Muscle of arm (tissue), 14 donors: ENCODE measurements around the gene FAM156B. TPM values are rescaled to one million over a fixed set of nuclear protein-coding genes. Genes with fewer than 3 reads are reported as not detected.
"Not testable (repeated sequence)": the region's sequence is repeated elsewhere in the genome, so short reads cannot be mapped to it uniquely, and the experiment has no call there.

ENCODE experiments used
- DNase-seq: peaks from one replicate; pipeline ENCODE4 v3.0.0-alpha.2; 2013
- long read RNA-seq, 11 donors: transcript quantifications; one replicate each; lab custom pipeline, GENCODE V29; 2026
- polyA plus RNA-seq, 12 donors: library from polyadenylated mRNA; unstranded; fragments of 120-200 nt; gene quantifications; one replicate each; pipeline ENCODE4 v1.2.1, GENCODE V29; 2013; ENCODE audit not compliant: insufficient read length in 12 of 12

FAM156B gene
- polyA plus RNA-seq: 10 to 100 TPM in 10 of 12 donors, not detected in 2; 11.0 to 19.6 (median 15.3) TPM
- long read RNA-seq, donor 1, partial matches to known transcripts: 0 of 2 reads
- long read RNA-seq, donor 1, other reads (novel, unspliced or antisense): 0 of 2 reads
- long read RNA-seq, donor 2, partial matches to known transcripts: 0 of 1 reads
- long read RNA-seq, donor 2, other reads (novel, unspliced or antisense): 0 of 1 reads
- long read RNA-seq, donor 3, partial matches to known transcripts: 0 of 7 reads
- long read RNA-seq, donor 3, other reads (novel, unspliced or antisense): 0 of 7 reads
- long read RNA-seq, donor 4, partial matches to known transcripts: 0 of 2 reads
- long read RNA-seq, donor 4, other reads (novel, unspliced or antisense): 0 of 2 reads
- long read RNA-seq, donor 5, transcript FAM156B-201 (3 exons, 2,537 nt): major isoform, 5 of 7 reads
- long read RNA-seq, donor 5, partial matches to known transcripts: 0 of 7 reads
- long read RNA-seq, donor 5, other reads (novel, unspliced or antisense): 0 of 7 reads
- long read RNA-seq, donor 6, partial matches to known transcripts: 0 of 2 reads
- long read RNA-seq, donor 6, other reads (novel, unspliced or antisense): 0 of 2 reads
- long read RNA-seq, donor 7, partial matches to known transcripts: 0 of 6 reads
- long read RNA-seq, donor 7, other reads (novel, unspliced or antisense): 0 of 6 reads
- long read RNA-seq, donor 8, transcript FAM156B-201 (3 exons, 2,537 nt): major isoform, 8 of 10 reads
- long read RNA-seq, donor 8, partial matches to known transcripts: 0 of 10 reads
- long read RNA-seq, donor 8, other reads (novel, unspliced or antisense): 0 of 10 reads
- long read RNA-seq, donor 9, partial matches to known transcripts: 0 of 4 reads
- long read RNA-seq, donor 9, other reads (novel, unspliced or antisense): 0 of 4 reads
- long read RNA-seq, donor 10, partial matches to known transcripts: 0 of 4 reads
- long read RNA-seq, donor 10, other reads (novel, unspliced or antisense): 0 of 4 reads
- long read RNA-seq, donor 11, partial matches to known transcripts: 5 of 9 reads
- long read RNA-seq, donor 11, other reads (novel, unspliced or antisense): 0 of 9 reads

DNA sequence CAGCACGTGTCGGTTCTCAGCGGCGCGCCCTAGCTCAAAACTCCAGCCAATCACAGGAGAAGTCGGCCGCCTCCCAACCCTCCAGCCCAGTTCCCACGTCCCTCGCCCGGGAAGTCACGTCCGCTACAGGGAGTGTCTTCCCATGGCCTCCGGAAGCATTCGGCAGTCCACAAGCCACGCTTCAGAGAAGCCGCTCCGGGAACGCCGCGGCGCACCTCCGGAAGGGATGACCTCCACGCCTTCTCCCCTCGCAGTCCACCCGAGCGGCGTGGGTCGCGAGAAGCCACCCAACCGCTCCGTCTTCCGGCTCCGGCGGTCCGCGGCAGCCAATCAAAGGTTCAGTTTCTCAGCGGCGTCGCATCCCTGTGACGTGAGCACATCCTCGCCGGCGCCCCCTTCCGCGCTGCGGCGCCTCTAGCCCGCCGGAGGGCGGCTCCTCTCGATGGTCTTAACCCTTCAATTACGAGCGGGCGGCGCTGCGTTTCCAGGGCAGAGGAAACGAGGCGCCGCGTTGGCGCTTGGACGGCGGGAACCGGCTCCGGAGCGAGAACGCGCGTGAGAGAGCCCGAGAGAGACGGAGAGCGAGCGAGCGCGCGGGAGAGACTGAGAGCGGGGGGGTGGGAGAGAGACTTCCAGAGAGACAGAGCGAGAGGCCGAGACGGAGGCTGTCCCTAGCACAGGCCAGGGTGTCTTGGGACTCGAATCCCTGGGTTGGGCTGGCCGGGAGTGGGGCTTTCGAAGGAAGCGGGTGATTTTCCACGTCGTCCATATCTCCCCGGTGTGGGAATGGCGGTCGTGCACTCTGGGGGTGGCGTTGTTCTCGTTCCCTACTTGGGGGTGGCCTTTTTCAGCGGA is at the start of gene FAM156B:
FAM156B (plus strand) TSS at position 476 of the 855 bp plus-strand sequence. CDS start 9,896 bp downstream, outside the sequence.
- not testable (repeated sequence) for DNase-seq

DNA sequence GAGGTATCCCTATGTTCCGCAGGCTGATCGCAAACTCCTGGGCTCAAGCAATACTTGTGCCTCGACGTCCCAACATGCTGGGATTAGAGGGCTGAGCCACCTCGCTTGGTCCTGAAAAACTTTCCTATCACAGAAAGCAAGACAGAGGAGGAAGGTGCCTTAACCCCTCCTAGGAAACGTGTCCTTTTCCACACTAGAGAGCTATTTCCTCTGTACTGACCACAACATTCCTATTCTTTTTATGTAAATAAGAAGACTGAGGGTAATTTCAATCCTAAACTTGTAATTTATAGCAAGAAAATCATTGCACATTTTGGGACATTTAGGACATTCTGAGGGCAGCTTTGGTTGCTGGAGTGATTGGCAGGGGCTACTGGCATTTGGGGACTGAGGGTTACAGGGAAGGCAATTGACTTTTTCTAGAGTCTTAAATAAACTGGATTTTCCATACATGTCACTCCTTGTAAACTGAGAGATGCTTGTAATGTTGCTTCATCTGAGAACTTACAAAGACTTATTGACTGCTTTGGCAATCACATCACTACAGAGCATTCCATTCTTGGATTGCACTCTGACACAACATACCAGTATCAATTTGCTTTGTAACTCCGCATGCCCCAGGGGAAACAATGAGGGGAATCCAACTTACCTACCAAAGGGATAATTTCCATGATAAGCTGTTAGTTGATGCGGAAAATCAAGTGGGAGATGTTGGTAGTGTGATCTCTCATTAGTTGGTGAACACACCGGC is 44.8 kb upstream of the FAM156B start:
- no peak for DNase-seq

DNA sequence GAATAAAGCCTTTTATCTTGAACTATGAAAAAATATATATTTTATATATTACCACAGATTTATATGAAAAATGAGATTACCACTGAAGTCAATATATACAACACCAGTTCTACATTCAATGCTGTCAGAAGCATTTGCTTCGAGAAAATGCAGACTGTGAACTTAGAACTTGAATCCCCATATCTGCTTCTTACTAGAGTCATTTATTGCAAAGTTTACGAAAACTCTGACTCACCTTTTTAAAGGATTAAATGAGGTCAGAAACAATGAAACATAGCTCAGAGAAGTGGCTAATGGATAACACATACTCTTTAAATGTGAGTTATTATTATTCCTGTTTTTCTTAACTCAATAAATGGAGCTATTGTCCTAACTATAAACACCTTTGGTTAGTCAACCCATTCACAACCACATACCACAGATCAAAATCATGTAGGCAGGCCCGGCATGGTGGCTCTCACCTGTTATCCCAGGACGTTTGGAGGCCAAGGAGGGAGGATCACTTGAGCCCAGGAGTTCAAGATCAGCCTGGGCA is 40.1 kb upstream of the FAM156B start:
- DNase-seq: not testable (repeated sequence)

DNA sequence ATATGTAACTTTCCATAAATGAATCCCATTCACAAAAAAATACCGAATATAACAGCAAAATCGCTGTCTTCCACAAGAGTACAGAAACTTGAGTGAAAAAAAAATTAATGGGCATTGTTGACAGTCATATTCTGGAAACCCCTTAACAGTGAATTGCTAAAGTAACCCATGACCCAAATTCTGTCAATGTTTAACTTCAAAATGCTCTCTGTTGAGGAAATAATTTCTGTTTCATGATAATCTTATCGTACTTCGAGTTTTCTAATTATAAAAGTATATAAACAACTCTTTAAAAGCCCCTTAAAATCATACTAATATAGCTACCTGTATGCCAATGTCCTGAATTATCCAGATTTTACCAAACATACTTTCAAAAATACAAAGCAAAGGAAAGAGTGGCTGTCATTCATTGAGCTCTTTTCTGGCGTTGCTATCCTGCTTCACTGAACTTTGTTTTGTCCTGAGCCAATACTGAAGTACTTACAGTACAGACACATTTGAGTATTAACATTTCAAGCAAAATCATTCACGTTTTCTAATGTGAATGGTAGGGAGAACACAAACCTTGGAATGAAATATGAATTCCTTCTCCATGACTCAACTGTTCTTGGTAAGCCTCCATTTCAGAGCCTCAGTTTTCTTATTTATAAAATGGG is 31.7 kb upstream of the FAM156B start:
- DNase-seq: no peak

GRCh38 chrX:52867610-52868348 is 29.4 kb upstream of the FAM156B start, which contains the start of gene XAGE3:
XAGE3 (minus strand) TSS chrX:52868083; CDS start chrX:52867133, 950 bp downstream.
- DNase-seq: no peak

DNA sequence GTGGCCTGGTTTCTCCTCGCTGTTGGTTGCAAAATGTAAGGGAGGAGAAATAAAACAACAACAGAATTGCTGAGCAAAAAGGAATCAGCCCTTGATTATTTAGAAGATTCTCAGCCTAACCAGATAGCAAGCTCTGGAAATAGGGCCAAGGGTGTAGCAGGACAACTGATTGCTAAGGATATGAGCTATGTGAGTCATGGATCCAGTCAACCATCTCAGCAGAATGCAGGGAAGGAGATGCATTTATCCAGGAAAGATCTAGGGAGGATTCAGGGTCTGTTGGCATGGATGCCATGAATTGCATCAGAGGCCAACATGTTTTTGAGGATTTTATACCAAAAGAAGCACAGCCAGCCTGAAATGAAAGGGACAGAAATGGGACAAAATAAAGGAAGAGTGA is 27.1 kb upstream of the FAM156B start:
- DNase-seq: no peak

DNA sequence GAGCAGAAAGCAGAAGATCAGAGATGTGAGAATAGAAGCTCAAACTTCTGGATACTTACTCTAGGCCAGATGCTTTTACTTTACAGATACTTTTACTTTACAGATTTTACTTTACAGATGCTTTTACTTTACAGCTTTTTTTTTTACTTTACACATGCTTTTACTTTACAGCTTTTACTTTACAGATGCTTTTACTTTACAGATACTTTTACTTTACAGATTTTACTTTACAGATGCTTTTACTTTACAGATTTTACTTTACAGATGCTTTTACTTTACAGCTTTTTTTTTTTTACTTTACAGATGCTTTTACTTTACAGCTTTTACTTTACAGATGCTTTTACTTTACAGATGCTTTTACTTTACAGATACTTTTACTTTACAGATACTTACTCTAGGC is 23.3 kb upstream of the FAM156B start:
- DNase-seq: not testable (repeated sequence)

GRCh38 chrX:52874661-52875060 is 22.5 kb upstream of the FAM156B start:
- no peak for DNase-seq

GRCh38 chrX:52875436-52875835 is 21.7 kb upstream of the FAM156B start:
- not testable (repeated sequence) for DNase-seq

GRCh38 chrX:52876386-52876785 is 20.7 kb upstream of the FAM156B start:
- DNase-seq: not testable (repeated sequence)

- DNase-seq: not testable (repeated sequence)
Measured at GRCh38 chrX:52887459-52887858, 9.7 kb upstream of the FAM156B start.

- not testable (repeated sequence) for DNase-seq
Measured at GRCh38 chrX:52888090-52888489, 9.0 kb upstream of the FAM156B start.

DNA sequence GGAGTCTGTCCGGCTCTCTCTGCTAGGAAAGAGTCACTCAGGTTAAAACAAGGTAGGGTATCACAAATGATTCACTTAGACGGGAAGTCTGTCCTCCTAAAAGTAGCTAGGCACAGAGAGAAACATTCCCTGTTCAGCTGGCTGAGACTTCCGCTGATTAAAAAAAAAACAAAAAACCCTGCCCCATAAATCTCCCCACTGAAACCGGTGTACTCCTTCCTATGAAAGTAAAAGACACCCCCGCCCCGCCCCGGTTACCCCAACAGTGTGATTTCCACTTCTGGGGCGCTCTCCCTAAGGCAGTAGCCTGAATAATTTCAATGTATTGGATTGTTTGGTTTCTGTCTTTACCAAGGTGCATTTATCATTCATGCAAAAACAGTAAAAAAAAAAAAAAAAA is 692 bp upstream of the FAM156B start:
- DNase-seq: not testable (repeated sequence)

GRCh38 chrX:52905531-52905930 is 8.4 kb downstream of the FAM156B start:
- not testable (repeated sequence) for DNase-seq

- DNase-seq: not testable (repeated sequence)
Measured at GRCh38 chrX:52906072-52906471, 8.9 kb downstream of the FAM156B start.

DNA sequence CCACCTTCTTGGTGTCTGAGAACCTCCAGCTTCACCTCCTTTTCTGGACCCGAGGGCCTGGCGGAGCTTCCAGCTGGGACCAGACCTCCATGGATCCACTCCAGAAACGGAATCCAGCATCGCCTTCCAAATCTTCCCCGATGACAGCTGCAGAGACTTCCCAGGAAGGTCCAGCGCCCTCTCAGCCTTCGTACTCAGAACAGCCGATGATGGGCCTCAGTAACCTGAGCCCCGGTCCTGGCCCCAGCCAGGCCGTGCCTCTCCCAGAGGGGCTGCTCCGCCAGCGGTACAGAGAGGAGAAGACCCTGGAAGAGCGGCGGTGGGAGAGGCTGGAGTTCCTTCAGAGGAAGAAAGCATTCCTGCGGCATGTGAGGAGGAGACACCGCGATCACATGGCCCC is 10.0 kb downstream of the FAM156B start:
- not testable (repeated sequence) for DNase-seq

DNA sequence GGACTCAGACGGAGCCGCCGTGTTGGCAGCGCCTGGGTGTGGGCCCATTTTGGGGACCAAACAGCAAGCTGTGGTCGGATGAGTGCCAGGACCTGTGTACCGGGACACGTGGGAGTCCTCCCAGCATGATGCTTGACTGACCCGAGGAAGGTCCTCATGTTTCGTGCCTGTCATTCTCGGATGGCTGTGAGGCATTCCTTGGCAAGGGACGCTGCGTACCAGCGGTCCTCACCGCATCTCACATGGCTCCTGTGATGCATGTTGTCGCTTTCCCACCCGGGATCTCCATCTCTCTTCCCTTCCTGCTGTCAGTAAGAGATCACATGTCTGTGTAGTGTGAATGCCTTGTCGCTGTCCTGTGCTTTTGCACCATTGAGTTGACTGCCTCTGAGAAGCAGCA is 10.8 kb downstream of the FAM156B start:
- not testable (repeated sequence) for DNase-seq

DNA sequence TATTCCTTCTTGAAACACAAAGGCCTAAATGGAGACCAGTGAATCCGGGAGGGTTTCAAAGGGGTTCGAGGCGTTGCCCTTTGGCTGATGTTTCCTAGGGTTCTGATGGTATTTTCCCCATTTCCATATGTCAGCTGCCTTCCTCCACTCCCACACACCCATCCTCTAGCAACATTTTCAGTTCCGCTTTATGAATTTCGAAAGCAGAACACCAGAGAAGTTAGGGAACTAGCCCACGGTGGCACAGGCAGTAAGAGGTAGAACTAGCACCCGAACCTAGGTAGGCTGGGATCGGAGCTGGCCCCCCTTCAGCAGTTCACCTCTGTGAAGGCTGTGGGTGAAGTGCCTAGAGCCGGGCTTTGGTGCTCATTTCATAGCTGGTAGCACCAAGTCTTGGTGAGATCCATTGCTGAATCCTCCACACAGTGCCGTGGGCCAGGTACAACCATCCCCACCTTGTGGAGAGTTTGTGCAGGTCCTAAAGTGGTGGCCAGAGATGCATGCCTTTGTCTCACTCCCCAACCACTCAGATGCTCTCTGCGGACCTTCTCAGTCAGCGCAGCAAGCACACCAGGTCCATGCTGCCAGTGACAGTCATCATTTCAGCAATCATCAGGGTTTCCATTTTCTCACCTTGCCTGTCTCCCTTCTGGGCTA is 12.3 kb downstream of the FAM156B start:
- DNase-seq: not testable (repeated sequence)
